GM19468 (cell line): ENCODE results near the gene POLR2B.

ENCODE experiments used
- ATAC-seq: cut with Tn5 transposase; IDR thresholded peaks from one replicate; pipeline ENCODE4 v1.9.1; 2021; ENCODE audit warnings: mild to moderate bottlenecking, moderate library complexity, moderate number of reproducible peaks; ENCODE audit not compliant: unreplicated experiment; ENCODE audit errors: extremely low read depth

Gene POLR2B

DNA sequence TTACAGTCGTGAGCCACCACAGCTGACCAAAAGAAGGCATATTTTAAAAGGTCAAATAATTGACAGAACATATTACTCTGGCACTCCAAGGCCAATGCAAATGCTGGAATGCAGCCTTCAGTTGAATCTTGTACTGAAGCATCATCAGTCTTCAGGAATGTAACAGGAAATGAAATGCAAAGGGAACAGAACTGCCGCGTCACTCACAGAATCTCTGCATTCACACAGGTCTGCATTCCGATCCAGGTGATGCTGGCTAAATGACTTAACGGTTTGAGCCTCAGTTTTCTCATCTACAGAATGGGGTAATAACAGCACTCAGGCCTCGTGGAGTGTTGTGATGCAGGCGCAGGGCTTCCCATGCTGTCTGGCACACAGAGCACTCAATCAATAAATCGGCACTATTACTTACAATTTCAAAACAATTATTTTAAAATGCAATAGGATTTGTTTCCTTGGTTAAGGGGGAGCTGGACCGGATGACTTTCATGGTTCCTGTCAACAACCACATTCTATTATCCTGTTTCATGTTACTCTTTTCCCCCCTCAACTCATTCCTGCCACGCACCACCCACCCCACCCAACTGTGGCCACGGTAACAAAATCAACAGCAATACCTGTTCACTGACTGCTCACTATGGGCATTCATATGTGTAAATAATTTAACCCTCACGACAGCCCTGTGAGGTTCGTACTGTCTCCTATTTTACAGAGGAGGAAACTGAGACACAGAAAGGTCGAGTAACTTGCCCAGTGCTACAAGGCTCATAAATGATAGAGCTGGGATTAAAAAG, 99.1 kb downstream of the POLR2B start:
- no peak for ATAC-seq

DNA sequence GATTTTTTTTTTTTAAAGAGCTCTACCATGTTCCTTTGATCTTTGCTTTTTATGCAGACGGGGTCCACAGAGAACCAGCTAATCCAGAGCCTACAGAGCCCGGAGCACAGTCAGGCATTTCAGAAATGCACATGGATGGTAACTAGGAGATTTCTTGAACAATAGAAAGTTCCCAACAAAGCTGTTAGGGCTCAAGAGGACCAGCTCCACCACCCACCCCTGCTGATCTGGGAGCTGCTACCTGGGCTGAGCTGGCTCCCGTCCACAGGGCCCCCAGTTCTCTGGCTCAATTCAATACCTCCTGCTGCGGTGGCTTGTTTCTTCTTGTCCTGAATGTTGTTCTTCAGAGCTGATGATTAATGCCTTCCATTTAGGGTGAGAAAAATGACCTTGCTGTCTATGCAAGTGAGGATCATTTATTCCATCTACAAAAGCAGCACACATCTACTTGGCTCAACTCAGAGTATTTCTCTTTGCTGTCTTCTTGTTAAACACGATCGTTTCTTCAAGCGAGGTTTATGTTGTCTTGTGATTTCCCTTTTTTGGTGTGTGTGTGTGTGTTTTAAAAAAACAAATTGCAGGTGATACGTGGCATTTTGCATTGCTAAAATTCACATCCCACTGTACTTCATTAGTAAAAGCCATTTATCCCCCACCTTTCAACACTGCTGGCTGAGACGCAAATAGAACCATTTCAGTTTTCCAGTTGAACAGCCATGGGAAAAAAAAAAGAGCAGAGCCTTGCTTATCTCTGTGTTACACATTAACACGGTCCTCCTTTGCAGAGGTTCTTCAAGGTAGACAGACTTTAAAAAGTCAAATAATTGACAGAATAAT, 100.2 kb downstream of the POLR2B start:
- no peak for ATAC-seq
